Stimulated activated CD8-positive, alpha-beta memory T cell treated with anti-CD3 and anti-CD28 coated beads, Interleukin-2, amount 100 ng/mL, for 1 hour (primary cell): ENCODE results near the gene SMIM44.
"Not testable (repeated sequence)": the region's sequence is repeated elsewhere in the genome, so short reads cannot be mapped to it uniquely, and the experiment has no call there.

ENCODE experiments used
- DNase-seq, 2 donors: peaks; one replicate each; pipeline ENCODE4 v3.0.0-alpha.2; 2020; ENCODE audit warnings: low read depth in 2 of 2

Gene SMIM44

GRCh38 chr19:3518255-3518654 is 35.0 kb upstream of the SMIM44 start:
- no peak for DNase-seq

GRCh38 chr19:3517638-3518037 is 34.4 kb upstream of the SMIM44 start:
- DNase-seq: no peak

- no peak for DNase-seq
These were observed 33.5 kb upstream of the SMIM44 start for GRCh38 chr19:3516675-3517207.

GRCh38 chr19:3515891-3516422 is 32.7 kb upstream of the SMIM44 start:
- DNase-seq: no peak

GRCh38 chr19:3514930-3515329 is 31.7 kb upstream of the SMIM44 start:
- DNase-seq: no peak

- no peak for DNase-seq
These were observed 30.2 kb upstream of the SMIM44 start for GRCh38 chr19:3513229-3514140.

- DNase-seq: no peak
These were observed 29.5 kb upstream of the SMIM44 start for GRCh38 chr19:3512562-3513228.

- no peak for DNase-seq
These were observed 28.4 kb upstream of the SMIM44 start for GRCh38 chr19:3511506-3512251.

GRCh38 chr19:3510727-3511126 is 27.5 kb upstream of the SMIM44 start:
- DNase-seq: no peak

- no peak for DNase-seq
These were observed 26.3 kb upstream of the SMIM44 start for GRCh38 chr19:3509566-3509989.

- DNase-seq: no peak
These were observed 25.7 kb upstream of the SMIM44 start for GRCh38 chr19:3508771-3509535.

- not testable (repeated sequence) for DNase-seq
These were observed 24.9 kb upstream of the SMIM44 start for GRCh38 chr19:3508121-3508661.

GRCh38 chr19:3507371-3508120 is 24.3 kb upstream of the SMIM44 start:
- DNase-seq: no peak

- no peak for DNase-seq
These were observed 23.4 kb upstream of the SMIM44 start for GRCh38 chr19:3506384-3507340.

- DNase-seq: peak; percentile 99 to 100
These were observed 22.6 kb upstream of the SMIM44 start, which contains the start of gene FZR1 for GRCh38 chr19:3505598-3506383. Gene FZR1, plus strand, starts transcription at chr19:3506311. Its CDS starts 16,679 bp downstream, at chr19:3522990.

GRCh38 chr19:3504735-3505134 is 21.5 kb upstream of the SMIM44 start:
- no peak for DNase-seq

GRCh38 chr19:3503036-3503572 is 19.9 kb upstream of the SMIM44 start:
- no peak for DNase-seq

- no peak for DNase-seq
These were observed 18.5 kb upstream of the SMIM44 start for GRCh38 chr19:3501780-3502179.
